Sigmoid colon (tissue), 7 donors: ENCODE data around the gene C1QTNF6. TPM values are rescaled to one million over a fixed set of nuclear protein-coding genes. Genes with fewer than 3 reads are reported as not detected.

Experiments used
- DNase-seq: peaks from one replicate; pipeline ENCODE4 v3.0.0-alpha.2; 2019
- H3K27ac ChIP-seq, 4 donors: fragments of 200-600 bp; sonication (generic); one replicate each; pipeline ENCODE4 v1.5.1; 2016 to 2019; ENCODE audit warnings: mild to moderate bottlenecking in 1 of 4
- H3K27me3 ChIP-seq, 3 donors: fragments of 200-600 bp; sonication (generic); one replicate each; pipeline ENCODE4 v1.5.1; 2019; ENCODE audit warnings: mild to moderate bottlenecking in 1 of 3
- H3K36me3 ChIP-seq, 4 donors: fragments of 200-600 bp; sonication (generic); one replicate each; pipeline ENCODE4 v1.5.1; 2016 to 2019
- H3K4me1 ChIP-seq, 4 donors: fragments of 200-600 bp; sonication (generic); one replicate each; pipeline ENCODE4 v1.5.1; 2017 to 2019
- H3K4me3 ChIP-seq, 4 donors: fragments of 200-600 bp; sonication (generic); one replicate each; pipeline ENCODE4 v1.5.1; 2017 to 2019; ENCODE audit warnings: mild to moderate bottlenecking in 2 of 4, moderate library complexity in 1 of 4
- H3K9me3 ChIP-seq, 4 donors: fragments of 200-600 bp in 3 of 4; sonication (generic) in 3 of 4; one replicate each; pipeline versions ENCODE4 v1.5.1 to v1.6.1; 2013 to 2019
- CTCF ChIP-seq, 4 experiments: fragments of 450-650 bp in 3 of 4; fragments of 200-600 bp in 1 of 4; IDR thresholded peaks; one replicate each; pipeline ENCODE4 v1.5.1; 2016 to 2019; ENCODE audit warnings: antibody characterized with exemption in 4 of 4, mild to moderate bottlenecking in 3 of 4, moderate library complexity in 2 of 4
- EP300 ChIP-seq, 4 donors: sonication (generic); formaldehyde crosslinking; IDR thresholded peaks; one replicate each; pipeline ENCODE4 v1.6.1; 2017; ENCODE audit warnings: antibody characterized with exemption in 4 of 4
- POLR2A ChIP-seq, 2 donors: fragments of 450-650 bp; IDR thresholded peaks; one replicate each; pipeline ENCODE4 v1.6.1; 2016; ENCODE audit warnings: antibody characterized with exemption in 2 of 2, mild to moderate bottlenecking in 2 of 2, moderate library complexity in 2 of 2
- POLR2AphosphoS5 ChIP-seq, 4 donors: sonication (generic); formaldehyde crosslinking; IDR thresholded peaks; one replicate each; pipeline ENCODE4 v1.6.1; 2017; ENCODE audit warnings: antibody characterized with exemption in 4 of 4
- WGBS, 2 donors: extraction: QIAGEN DNeasy Blood & Tissue Kit; methylation state at CpG; one replicate each; pipeline ENCODE4 v1.1.7; 2013; 5-methylcytosine and 5-hydroxymethylcytosine counted together
- intact Hi-C: fragments of 100-400 bp; cut with DNase I; formaldehyde crosslinking; loops from one replicate; pipeline ENCODE4 v1.15.1; 2023
- polyA plus RNA-seq, 3 donors: library from polyadenylated mRNA; stranded (reverse); fragments of 200-250 nt; gene quantifications; one replicate each; pipeline ENCODE4 v1.2.3, GENCODE V29; 2013
- small RNA-seq, 3 donors: library from RNA; depleted of rRNA; stranded (forward); fragments of <200 nt; gene quantifications; one replicate each; pipeline ENCODE3, GENCODE V24; 2016
- total RNA-seq, 4 donors: library from RNA; depleted of rRNA; stranded (reverse); fragments of >200 nt; gene quantifications; one replicate each; pipeline ENCODE4 v1.1.0, GENCODE V29; 2016
- donor health status: healthy with polysubstance abuse.
- donor health status: Bipolar disorder and iron deficiency.
- donor health status: healthy.

C1QTNF6 gene
- total and polyA plus RNA-seq, 7 donors, result 1.1 to 12.1 (median 1.8) TPM

- Histone ChIP-seq H3K9me3 (no peaks in the 10 kb centered on the region), H3K4me3 (no peak overlapping the region), H3K36me3 (no peaks in the 10 kb centered on the region), H3K4me1 (no peaks in the 10 kb centered on the region), H3K27ac (no peak overlapping the region), H3K27me3 (no peaks in the 10 kb centered on the region)
- DNase-seq, result no peak
- 85 to 89% methylated on average over 12 of the region's 12 CpGs for WGBS, 2 donors
- no peak for TF ChIP-seq CTCF (IDR thresholded peaks at IDR 0.05)
- TF ChIP-seq POLR2A (IDR thresholded peaks at IDR 0.05), result no peak
- no peak for TF ChIP-seq POLR2AphosphoS5 (IDR thresholded peaks at IDR 0.05)
- TF ChIP-seq EP300 (IDR thresholded peaks at IDR 0.05), result no peak
- intact Hi-C loops, result no loop called here
Measured at GRCh38 chr22:37135023-37135422, 53.0 kb downstream of the C1QTNF6 start.

GRCh38 chr22:37133304-37134018 is 54.6 kb downstream of the C1QTNF6 start:
- DNase-seq, result no peak
- 69 to 76% methylated on average over 16 of the region's 16 CpGs for WGBS, 2 donors
- no peak for TF ChIP-seq EP300 (IDR thresholded peaks at IDR 0.05)
- TF ChIP-seq POLR2A (IDR thresholded peaks at IDR 0.05), result no peak
- no peak for TF ChIP-seq POLR2AphosphoS5 (IDR thresholded peaks at IDR 0.05)
- TF ChIP-seq CTCF (IDR thresholded peaks at IDR 0.05), result no peak
- intact Hi-C loops, result no loop called here
- H3K36me3 ChIP-seq, result no peaks in the 10 kb centered on the region
- H3K4me1 ChIP-seq, result no peaks in the 10 kb centered on the region
- H3K9me3 ChIP-seq, result no peaks in the 10 kb centered on the region
- no peak overlapping the region for H3K27ac ChIP-seq
- peaks cover 0 to 7% (median 0%) of the 10 kb centered on the region in 3 donors for H3K27me3 ChIP-seq
- H3K4me3 ChIP-seq, result no peak overlapping the region

- WGBS, 2 donors, result 90 to 92% methylated on average over 7 of the region's 7 CpGs
- no peak overlapping the region for H3K27ac ChIP-seq
Measured at GRCh38 chr22:37132773-37133172, 55.3 kb downstream of the C1QTNF6 start.

More at GRCh38 chr22:37132773-37133172, 55.3 kb downstream of the C1QTNF6 start:
- H3K4me3 ChIP-seq, result no peak overlapping the region
- TF ChIP-seq CTCF (IDR thresholded peaks at IDR 0.05), result no peak
- peaks cover 0 to 14% (median 7%) of the 10 kb centered on the region in 3 donors for H3K27me3 ChIP-seq
- no peaks in the 10 kb centered on the region for H3K9me3 ChIP-seq
- no peaks in the 10 kb centered on the region for H3K36me3 ChIP-seq
- DNase-seq, result no peak
- intact Hi-C loops, result no loop called here
- H3K4me1 ChIP-seq, result no peaks in the 10 kb centered on the region

Small RNAs within 50 kb of the gene (small RNA-seq; reads per million reads assigned to genes)
- gene Z82188.1, result 0 reads per million in 3 donors

Other genes with a start within 250 kb of the C1QTNF6 start
- 10 to 100 TPM; 29.1 to 31.4 (median 30.3) TPM for gene TST, start 168.8 kb downstream of the C1QTNF6 start, total RNA-seq
- 1,000 to 10,000 TPM in 1 of 3 donors, 100 to 1,000 TPM in 2; 390 to 1,038 (median 663) TPM for gene TST, start 168.8 kb downstream of the C1QTNF6 start, polyA plus RNA-seq
- 100 to 1,000 TPM in 3 of 4 donors, 10 to 100 TPM in 1; 94.2 to 143 (median 111) TPM for gene MPST, start 168.5 kb downstream of the C1QTNF6 start, total RNA-seq
- gene MPST, start 168.5 kb downstream of the C1QTNF6 start, polyA plus RNA-seq, result 100 to 1,000 TPM; 241 to 340 (median 304) TPM
- gene KCTD17, start 136.5 kb downstream of the C1QTNF6 start, total RNA-seq, result 10 to 100 TPM; 17.8 to 49.0 (median 24.0) TPM
- gene KCTD17, start 136.5 kb downstream of the C1QTNF6 start, polyA plus RNA-seq, result 10 to 100 TPM; 23.4 to 55.5 (median 48.4) TPM
- not detected for gene TMPRSS6, start 78.5 kb downstream of the C1QTNF6 start, total RNA-seq
- gene TMPRSS6, start 78.5 kb downstream of the C1QTNF6 start, polyA plus RNA-seq, result 1 to 10 TPM in 1 of 3 donors, under 1 TPM in 1, not detected in 1; 0.79 to 1.8 TPM
- under 1 TPM in 3 of 4 donors, not detected in 1; under 0.01 to 0.33 (median 0.14) TPM for gene IL2RB, start 38.3 kb downstream of the C1QTNF6 start, total RNA-seq
- 1 to 10 TPM in 1 of 3 donors, under 1 TPM in 2; under 0.01 to 9.7 (median 0.46) TPM for gene IL2RB, start 38.3 kb downstream of the C1QTNF6 start, polyA plus RNA-seq
- gene SSTR3, start 24.2 kb upstream of the C1QTNF6 start, total RNA-seq, result under 1 TPM in 1 of 4 donors, not detected in 3; 0.36 TPM
- gene SSTR3, start 24.2 kb upstream of the C1QTNF6 start, polyA plus RNA-seq, result 1 to 10 TPM in 1 of 3 donors, not detected in 2; 1.7 TPM
- 1 to 10 TPM; 3.0 to 8.0 (median 5.0) TPM for gene RAC2, start 56.0 kb upstream of the C1QTNF6 start, total RNA-seq
- gene RAC2, start 56.0 kb upstream of the C1QTNF6 start, polyA plus RNA-seq, result 100 to 1,000 TPM in 1 of 3 donors, 10 to 100 TPM in 2; 14.8 to 138 (median 17.4) TPM
- 10 to 100 TPM in 1 of 4 donors, 1 to 10 TPM in 3; 6.1 to 22.0 (median 8.0) TPM for gene CYTH4, start 94.3 kb upstream of the C1QTNF6 start, total RNA-seq
- 10 to 100 TPM in 1 of 3 donors, 1 to 10 TPM in 2; 4.2 to 18.8 (median 5.1) TPM for gene CYTH4, start 94.3 kb upstream of the C1QTNF6 start, polyA plus RNA-seq
- under 1 TPM in 3 of 4 donors, not detected in 1; under 0.01 to 0.55 (median under 0.01) TPM for gene ELFN2, start 239.2 kb upstream of the C1QTNF6 start, total RNA-seq
- under 1 TPM in 1 of 3 donors, not detected in 2; 0.31 TPM for gene ELFN2, start 239.2 kb upstream of the C1QTNF6 start, polyA plus RNA-seq